Stimulated activated CD4-positive, alpha-beta T cell treated with anti-CD3 and anti-CD28 coated beads, Interleukin-1b, Interleukin-23, amount 100 ng/mL, for 48 hours (primary cell): ENCODE measurements around the gene EOLA1.
"Not testable (repeated sequence)": the region's sequence is repeated elsewhere in the genome, so short reads cannot be mapped to it uniquely, and the experiment has no call there.

Source experiments
- DNase-seq: peaks from one replicate; pipeline ENCODE4 v3.0.0-alpha.2; 2020

The EOLA1 gene

DNA sequence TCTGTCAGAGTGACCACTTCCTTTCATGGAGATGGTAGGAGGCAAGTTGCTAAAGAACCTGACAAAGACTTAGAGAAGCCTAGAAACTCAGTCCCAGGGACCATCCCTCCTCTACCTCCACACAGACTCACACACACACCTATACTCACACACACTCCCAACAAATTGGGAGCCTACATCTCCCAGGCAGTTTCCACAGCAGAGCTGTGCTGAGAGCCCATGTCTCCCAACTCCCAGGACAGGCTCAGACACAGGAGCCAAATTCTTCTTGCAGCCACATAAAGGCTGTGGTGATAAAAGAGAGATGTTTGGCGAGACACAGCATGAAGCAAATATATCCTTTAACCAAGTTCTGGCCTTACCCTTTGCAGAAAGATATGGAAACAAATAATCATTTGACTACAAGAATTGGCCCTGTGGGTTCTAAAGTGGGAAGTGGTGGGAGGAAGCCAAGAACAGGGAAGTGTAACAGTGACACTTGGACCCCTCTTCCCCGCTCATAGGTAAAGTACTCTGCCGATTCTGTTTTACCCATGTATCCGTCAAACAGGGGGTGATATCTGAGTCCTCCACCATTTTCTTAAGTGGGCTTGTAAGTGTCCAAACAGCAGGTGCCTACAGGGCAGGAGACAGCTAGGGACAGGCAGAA, 24.7 kb upstream of the EOLA1 start:
- DNase-seq = no peak

- DNase-seq = no peak
Observed at GRCh38 chrX:149516604-149517003, 24.2 kb upstream of the EOLA1 start.

DNA sequence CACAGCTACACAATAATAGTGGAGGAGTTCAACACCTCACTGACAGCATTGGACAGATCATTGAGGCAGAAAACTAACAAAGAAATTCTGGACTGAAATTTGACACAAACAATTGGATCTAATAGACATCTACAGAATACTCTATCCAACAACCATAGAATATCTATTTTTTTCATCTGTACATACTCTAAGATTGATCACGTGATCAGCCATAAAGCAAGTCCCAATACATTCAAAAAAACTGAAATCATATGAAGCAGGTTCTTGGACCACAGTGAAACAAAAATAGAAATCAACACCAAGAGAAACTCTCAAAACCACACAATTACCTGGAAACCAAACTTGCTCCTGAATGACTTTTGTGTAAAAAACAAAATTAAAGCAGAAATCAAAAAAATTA, 23.5 kb upstream of the EOLA1 start:
- DNase-seq = no peak

GRCh38 chrX:149518236-149518635, 22.6 kb upstream of the EOLA1 start:
- DNase-seq = no peak

- not testable (repeated sequence) for DNase-seq
Observed at GRCh38 chrX:149520636-149521277, 20.1 kb upstream of the EOLA1 start.

GRCh38 chrX:149521438-149521837, 19.4 kb upstream of the EOLA1 start:
- DNase-seq = no peak

GRCh38 chrX:149522916-149523315, 17.9 kb upstream of the EOLA1 start:
- no peak for DNase-seq

- peak; percentile 75 for DNase-seq
Observed at GRCh38 chrX:149525389-149525788, 15.4 kb upstream of the EOLA1 start.

DNA sequence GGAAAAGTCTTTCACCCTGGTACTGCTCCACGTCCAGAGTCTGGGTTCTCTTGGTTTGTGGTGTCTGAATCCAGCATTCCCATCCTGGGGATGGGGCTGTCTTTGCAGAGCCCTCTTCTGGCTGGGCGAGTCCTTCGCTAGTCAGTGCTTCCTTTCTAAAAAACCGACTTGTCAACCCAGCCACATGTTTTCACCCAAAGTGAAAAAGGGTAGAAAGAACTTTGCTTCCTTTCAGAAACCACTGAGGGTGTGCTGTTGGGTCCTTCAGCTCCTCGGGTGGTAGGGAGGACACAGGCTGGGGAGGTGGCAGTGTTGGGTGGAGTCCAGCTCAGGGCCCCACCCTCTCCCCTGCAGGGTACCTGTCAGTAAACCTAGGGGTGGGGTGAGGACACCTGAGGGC, 14.9 kb upstream of the EOLA1 start:
- DNase-seq = not testable (repeated sequence)

- not testable (repeated sequence) for DNase-seq
Observed at GRCh38 chrX:149526318-149527033, 14.3 kb upstream of the EOLA1 start.

DNA sequence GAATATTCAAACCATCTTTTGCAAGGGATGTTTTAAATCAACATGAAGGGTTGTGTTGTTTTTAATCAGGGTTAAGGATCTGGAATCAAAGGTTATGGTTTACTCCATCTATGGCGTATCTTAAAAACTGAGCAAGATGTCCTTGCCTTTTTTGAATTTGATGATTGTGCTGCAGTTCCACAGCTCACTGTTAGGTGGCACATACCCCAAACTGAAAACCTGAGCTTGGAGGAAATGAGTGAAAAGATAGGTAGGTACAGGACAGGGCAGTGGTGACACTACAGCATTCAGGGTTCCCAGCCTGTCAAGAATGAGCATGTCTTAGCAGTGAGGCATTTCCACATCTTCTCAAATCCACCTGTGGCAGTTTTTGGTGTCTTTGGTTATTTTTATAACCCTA, 13.1 kb upstream of the EOLA1 start:
- peak; percentile 14 for DNase-seq

- DNase-seq = no peak
Observed at GRCh38 chrX:149528381-149528780, 12.4 kb upstream of the EOLA1 start.

DNA sequence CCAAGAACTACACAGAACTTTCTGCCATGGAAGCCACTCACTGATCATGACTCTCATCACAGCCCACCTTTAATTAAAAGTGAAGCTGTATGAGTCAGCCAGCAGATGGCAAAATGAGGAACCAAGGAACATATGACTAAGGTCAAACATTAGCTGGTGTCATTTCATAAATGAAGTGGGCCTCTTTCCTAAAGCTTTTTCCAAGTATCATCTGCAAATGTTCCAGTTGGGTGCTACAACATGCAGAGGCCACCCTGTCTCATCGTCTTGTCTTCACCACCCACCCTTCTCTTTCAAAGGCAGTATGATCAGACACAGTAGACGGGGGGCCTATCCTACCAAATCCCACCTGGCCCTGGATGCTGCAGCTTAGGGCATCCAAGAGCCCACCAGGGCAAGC, 9.2 kb upstream of the EOLA1 start:
- DNase-seq = no peak

DNA sequence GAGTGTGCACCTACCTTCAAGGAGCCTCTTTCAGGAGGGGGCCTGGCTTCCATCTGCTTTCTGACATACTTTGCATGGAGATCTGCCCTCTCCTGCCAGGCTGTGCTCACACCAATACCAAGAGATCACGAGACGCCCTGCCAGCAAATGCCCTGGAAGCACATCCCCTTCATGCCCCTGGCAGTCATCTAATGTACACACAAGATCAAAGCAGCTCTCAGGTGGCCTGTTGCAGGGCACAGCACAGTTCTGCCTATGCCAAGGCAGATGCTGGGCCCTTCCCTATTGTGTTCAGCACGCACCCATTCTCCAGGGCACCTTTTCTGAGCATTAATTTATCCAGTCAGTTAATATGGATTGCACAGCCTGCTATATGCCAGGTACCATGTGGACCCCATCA, 7.9 kb upstream of the EOLA1 start:
- DNase-seq = not testable (repeated sequence)

- not testable (repeated sequence) for DNase-seq
Observed at GRCh38 chrX:149533999-149534398, 6.8 kb upstream of the EOLA1 start.

DNA sequence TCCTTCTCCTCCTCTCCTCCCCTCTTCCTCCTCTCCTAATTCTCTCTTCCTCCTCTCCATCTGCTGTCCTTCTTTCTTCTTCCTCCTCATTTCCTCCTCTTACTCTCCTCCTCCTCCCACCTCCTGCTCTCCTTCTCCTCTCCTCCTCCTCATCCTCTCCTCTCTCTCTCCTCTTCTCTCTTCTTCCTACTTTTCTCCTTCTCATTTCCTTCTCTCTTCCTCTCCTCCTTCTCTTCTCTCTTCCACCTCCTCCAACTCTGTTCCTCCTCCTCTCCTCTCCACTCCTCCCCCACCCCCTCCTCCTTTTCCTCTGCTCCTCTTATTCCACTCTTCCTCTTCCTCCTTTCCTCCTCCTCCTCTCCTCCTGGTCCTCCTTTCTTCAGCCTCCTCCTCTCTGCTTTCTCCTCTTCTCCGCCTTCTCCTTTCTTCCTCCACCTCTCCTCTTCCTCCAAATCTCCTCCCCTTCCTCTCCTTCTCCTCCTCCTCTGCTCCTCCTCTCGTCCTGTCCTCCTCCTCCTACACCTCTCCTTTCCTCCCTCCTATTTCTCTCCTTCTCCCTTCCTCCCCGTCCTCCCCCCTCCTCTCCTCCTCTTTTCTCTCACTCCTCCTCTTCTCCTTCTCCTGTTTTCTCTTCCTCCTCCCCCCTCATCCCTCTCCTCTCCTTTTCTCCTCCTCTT, 5.7 kb upstream of the EOLA1 start:
- not testable (repeated sequence) for DNase-seq

DNA sequence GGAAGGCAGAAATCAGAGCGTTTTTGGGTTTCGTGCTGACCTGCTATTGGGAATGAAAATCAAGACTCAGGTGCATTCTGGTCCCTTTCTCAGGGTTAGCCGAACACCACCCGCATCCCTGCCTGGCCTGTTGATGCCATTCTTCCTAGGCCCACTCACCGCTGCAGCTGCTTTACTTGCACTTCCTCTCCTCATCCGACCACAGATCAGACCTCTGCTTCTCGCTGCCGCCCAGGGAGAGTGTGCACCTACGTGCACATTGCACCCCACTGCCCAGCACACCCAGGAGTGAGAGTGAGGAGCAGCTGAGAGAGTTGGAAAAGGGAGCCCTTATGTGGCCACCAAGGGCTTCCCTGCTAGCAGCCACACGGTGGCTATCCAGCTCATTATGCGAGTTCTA, 3.3 kb upstream of the EOLA1 start:
- not testable (repeated sequence) for DNase-seq

DNA sequence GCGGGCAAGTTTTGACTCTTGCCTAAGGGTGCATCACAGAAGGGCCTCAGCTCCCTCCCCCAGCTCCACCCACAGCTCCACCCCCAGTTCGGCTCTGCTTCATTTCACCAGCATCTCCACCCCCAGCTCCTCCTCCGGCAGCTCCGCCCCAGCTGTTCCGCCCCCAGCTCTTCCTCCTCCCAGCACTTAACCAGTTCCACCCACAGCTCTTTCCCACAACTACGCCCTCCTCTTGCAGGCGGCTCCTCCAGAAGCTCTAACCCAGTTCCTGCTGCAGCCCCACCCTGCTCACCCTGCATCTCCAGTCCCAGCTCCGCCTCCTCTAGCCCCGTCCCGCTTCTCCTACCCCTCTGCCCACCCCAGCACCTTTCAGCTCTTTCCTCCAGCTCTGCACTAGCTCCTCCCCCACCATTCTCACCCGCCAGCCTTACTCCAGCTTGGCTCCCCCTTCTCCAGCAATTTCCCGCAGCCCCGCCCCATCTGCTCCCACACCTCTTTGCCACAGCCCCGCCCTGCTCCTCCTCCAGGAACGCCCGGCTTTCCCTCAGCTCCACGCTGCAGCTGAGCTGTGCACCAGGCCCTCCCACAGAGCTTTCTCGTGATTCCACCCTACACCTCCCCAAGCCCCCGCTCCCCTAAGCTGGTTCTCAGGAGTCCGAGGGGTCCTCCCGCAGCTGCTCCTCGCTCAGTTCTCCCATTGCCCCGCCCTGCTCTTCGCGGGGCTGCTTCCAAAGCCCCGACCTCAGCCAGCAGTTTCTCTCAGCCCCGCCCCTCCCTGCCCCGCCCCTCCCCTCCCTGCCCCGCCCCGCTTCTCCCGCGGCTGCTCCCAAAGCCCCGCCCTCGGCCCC, 1.3 kb upstream of the EOLA1 start:
- peak; percentile 85 for DNase-seq

- peak; percentile 87 for DNase-seq
Observed at GRCh38 chrX:149540131-149540620, 636 bp upstream of the EOLA1 start.

GRCh38 chrX:149541521-149542047, 772 bp downstream of the EOLA1 start:
- no peak for DNase-seq

GRCh38 chrX:149545545-149546543, 5.0 kb downstream of the EOLA1 start:
- peak; percentile 12 for DNase-seq
